ENCODE data around the gene SRMS. TPM values are rescaled to one million over a fixed set of nuclear protein-coding genes. Genes with fewer than 3 reads are reported as not detected.

The SRMS gene
- total RNA-seq, 1 experiment from 2014 or later: 1.4 TPM

GRCh38 chr20:63508072-63508768, 39.3 kb downstream of the SRMS start:
- Mint-ChIP-seq H3K27ac (ENCODE audit: low read depth, unreplicated experiment) (no peak overlapping the region), H3K4me3 (ENCODE audit: unreplicated experiment) (no peak overlapping the region), H3K9me3 (ENCODE audit: unreplicated experiment) (no peaks in the 10 kb centered on the region), H3K4me1 (ENCODE audit: insufficient read depth, unreplicated experiment) (peaks cover 8% of the 10 kb centered on the region), H3K36me3 (ENCODE audit: insufficient read depth, unreplicated experiment) (no peaks in the 10 kb centered on the region), H3K27me3 (ENCODE audit: insufficient read depth, unreplicated experiment) (peaks cover 42% of the 10 kb centered on the region)
- no TSS peak for BruUV-seq (replicated peaks)
- intact Hi-C loops (cut with micrococcal nuclease): no loop called here
- CTCF ChIA-PET: interaction anchor here (0.7 to 1.4 kb wide), 2 partner anchors 12 to 410 kb away, joined by 6 to 12 read pairs; no protein-coding TSS in a partner anchor
- POLR2A ChIA-PET: interaction anchor here (0.6 to 1.1 kb wide), 2 partner anchors 12 to 27 kb away, joined by 3 to 9 read pairs; partner anchors contain the start of gene PPDPF
- no peak for TF ChIP-seq CTCF (IDR thresholded peaks at IDR 0.05; ENCODE audit: unreplicated experiment)
- no peak for DNase-seq (ENCODE audit: unreplicated experiment)

- H3K4me3 Mint-ChIP-seq (ENCODE audit: unreplicated experiment): no peak overlapping the region
- BruUV-seq (replicated peaks): no TSS peak
- H3K36me3 Mint-ChIP-seq (ENCODE audit: insufficient read depth, unreplicated experiment): no peaks in the 10 kb centered on the region
- DNase-seq (ENCODE audit: unreplicated experiment): no peak
- CTCF ChIA-PET: interaction anchor here (1.4 kb wide), 1 partner anchor 11 kb away, joined by 12 read pairs; no protein-coding TSS in a partner anchor
- H3K27ac Mint-ChIP-seq (ENCODE audit: low read depth, unreplicated experiment): no peak overlapping the region
- H3K9me3 Mint-ChIP-seq (ENCODE audit: unreplicated experiment): no peaks in the 10 kb centered on the region
- intact Hi-C loops (cut with micrococcal nuclease): no loop called here
- peaks cover 32% of the 10 kb centered on the region for H3K27me3 Mint-ChIP-seq (ENCODE audit: insufficient read depth, unreplicated experiment)
- no peak for TF ChIP-seq CTCF (IDR thresholded peaks at IDR 0.05; ENCODE audit: unreplicated experiment)
- POLR2A ChIA-PET: no interaction called here
- H3K4me1 Mint-ChIP-seq (ENCODE audit: insufficient read depth, unreplicated experiment): peaks cover 8% of the 10 kb centered on the region
Measured at GRCh38 chr20:63507083-63507743, 40.3 kb downstream of the SRMS start.

- peaks cover 17% of the 10 kb centered on the region for H3K27me3 Mint-ChIP-seq (ENCODE audit: insufficient read depth, unreplicated experiment)
- H3K4me1 Mint-ChIP-seq (ENCODE audit: insufficient read depth, unreplicated experiment): peaks cover 8% of the 10 kb centered on the region
- TF ChIP-seq CTCF (IDR thresholded peaks at IDR 0.05; ENCODE audit: unreplicated experiment): no peak
- H3K27ac Mint-ChIP-seq (ENCODE audit: low read depth, unreplicated experiment): no peak overlapping the region
- H3K4me3 Mint-ChIP-seq (ENCODE audit: unreplicated experiment): no peak overlapping the region
- no TSS peak for BruUV-seq (replicated peaks)
- intact Hi-C loops (cut with micrococcal nuclease): no loop called here
- H3K36me3 Mint-ChIP-seq (ENCODE audit: insufficient read depth, unreplicated experiment): no peaks in the 10 kb centered on the region
- H3K9me3 Mint-ChIP-seq (ENCODE audit: unreplicated experiment): no peaks in the 10 kb centered on the region
- CTCF ChIA-PET: interaction anchor here (0.6 to 0.9 kb wide), 3 partner anchors 12 to 124 kb away, joined by 3 to 4 read pairs (median 3); no protein-coding TSS in a partner anchor
- POLR2A ChIA-PET: no interaction called here
- no peak for DNase-seq (ENCODE audit: unreplicated experiment)
Measured at GRCh38 chr20:63505723-63506122, 41.8 kb downstream of the SRMS start.

GRCh38 chr20:63505281-63505680, 42.3 kb downstream of the SRMS start:
- no peak overlapping the region for H3K4me3 Mint-ChIP-seq (ENCODE audit: unreplicated experiment)
- no peak for DNase-seq (ENCODE audit: unreplicated experiment)
- no peak for TF ChIP-seq CTCF (IDR thresholded peaks at IDR 0.05; ENCODE audit: unreplicated experiment)
- POLR2A ChIA-PET: no interaction called here
- H3K9me3 Mint-ChIP-seq (ENCODE audit: unreplicated experiment): no peaks in the 10 kb centered on the region
- BruUV-seq (replicated peaks): no TSS peak
- CTCF ChIA-PET: interaction anchor here (0.6 to 1.3 kb wide), 2 partner anchors 9 to 123 kb away, joined by 3 to 9 read pairs; no protein-coding TSS in a partner anchor
- H3K27ac Mint-ChIP-seq (ENCODE audit: low read depth, unreplicated experiment): no peak overlapping the region
- H3K36me3 Mint-ChIP-seq (ENCODE audit: insufficient read depth, unreplicated experiment): no peaks in the 10 kb centered on the region
- H3K27me3 Mint-ChIP-seq (ENCODE audit: insufficient read depth, unreplicated experiment): peaks cover 15% of the 10 kb centered on the region
- peaks cover 8% of the 10 kb centered on the region for H3K4me1 Mint-ChIP-seq (ENCODE audit: insufficient read depth, unreplicated experiment)
- intact Hi-C loops (cut with micrococcal nuclease): no loop called here
